AG10803 (cell line): ENCODE measurements around the gene MTUS2.

Source experiments
- DNase-seq: peaks from one replicate; pipeline ENCODE4 v3.0.0; 2010; ENCODE audit warnings: low read depth
- H3K4me3 ChIP-seq: 2 replicates; pipeline ENCODE4 v1.5.1; 2011; ENCODE audit warnings: mild to moderate bottlenecking, low read length, control low read depth
- CTCF ChIP-seq: conservative IDR thresholded peaks from 2 replicates; pipeline ENCODE4 v1.5.1; 2011; ENCODE audit warnings: mild to moderate bottlenecking, low read length, control low read depth, inconsistent platforms

MTUS2 gene

GRCh38 chr13:29170436-29171082 lies 350.4 kb downstream of the MTUS2 start:
- TF ChIP-seq CTCF = no peak
- no peak overlapping the region for H3K4me3 ChIP-seq
- DNase-seq = no peak

GRCh38 chr13:29171244-29171643 lies 351.1 kb downstream of the MTUS2 start:
- no peak for DNase-seq
- no peak overlapping the region for H3K4me3 ChIP-seq
- TF ChIP-seq CTCF = no peak

GRCh38 chr13:29174093-29174492 lies 354.0 kb downstream of the MTUS2 start:
- DNase-seq = no peak
- no peak overlapping the region for H3K4me3 ChIP-seq
- no peak for TF ChIP-seq CTCF

GRCh38 chr13:29175250-29175873 lies 355.2 kb downstream of the MTUS2 start:
- TF ChIP-seq CTCF = no peak
- no peak for DNase-seq
- H3K4me3 ChIP-seq = no peak overlapping the region

- no peak for TF ChIP-seq CTCF
- no peak overlapping the region for H3K4me3 ChIP-seq
- DNase-seq = no peak
Measured at GRCh38 chr13:29180055-29180454, 359.9 kb downstream of the MTUS2 start.

- H3K4me3 ChIP-seq = no peak overlapping the region
- no peak for DNase-seq
- TF ChIP-seq CTCF = no peak
Measured at GRCh38 chr13:29182216-29182615, 362.1 kb downstream of the MTUS2 start.

GRCh38 chr13:29185926-29186325 lies 365.8 kb downstream of the MTUS2 start:
- H3K4me3 ChIP-seq = no peak overlapping the region
- TF ChIP-seq CTCF = no peak
- no peak for DNase-seq
